Fibroblast of mammary gland (primary cell): ENCODE data around the gene FOXB2.

Experiments used
- DNase-seq: peaks from one replicate; pipeline ENCODE4 v3.0.0-alpha.2; 2010; ENCODE audit warnings: low read depth
- H3K4me3 ChIP-seq: 2 replicates; pipeline ENCODE4 v1.5.1; 2011; ENCODE audit warnings: low read depth, mild to moderate bottlenecking, low read length, moderate library complexity; ENCODE audit not compliant: control insufficient read depth
- TF ChIP-seq, protein P1 (sequence below): conservative IDR thresholded peaks from 2 replicates; pipeline ENCODE4 v1.5.1; 2011; ENCODE audit warnings: low read depth, low read length, inconsistent platforms; ENCODE audit not compliant: control insufficient read depth, insufficient read depth

Gene FOXB2

DNA sequence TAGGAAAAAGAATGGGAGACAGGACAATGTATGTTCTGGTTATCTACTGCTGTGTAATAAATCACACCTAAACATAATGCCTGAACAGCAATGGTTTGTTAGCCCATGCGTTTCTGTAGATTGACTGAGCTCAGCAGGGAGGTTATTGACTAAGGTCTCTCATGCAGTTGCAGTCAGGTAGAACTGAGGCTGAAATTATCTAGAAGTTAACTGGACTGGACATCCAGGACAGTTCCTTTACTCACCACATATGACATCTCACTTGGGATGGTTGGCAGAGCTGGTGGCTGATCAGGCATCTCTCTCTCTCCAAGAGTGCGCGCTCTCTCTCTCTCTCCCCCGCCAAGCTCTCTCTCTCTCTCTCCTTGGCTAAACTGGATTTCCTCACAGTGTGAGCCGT lies 8.9 kb upstream of the FOXB2 start:
- no peak overlapping the region for H3K4me3 ChIP-seq
- no peak for DNase-seq
- TF ChIP-seq, protein P1, sequence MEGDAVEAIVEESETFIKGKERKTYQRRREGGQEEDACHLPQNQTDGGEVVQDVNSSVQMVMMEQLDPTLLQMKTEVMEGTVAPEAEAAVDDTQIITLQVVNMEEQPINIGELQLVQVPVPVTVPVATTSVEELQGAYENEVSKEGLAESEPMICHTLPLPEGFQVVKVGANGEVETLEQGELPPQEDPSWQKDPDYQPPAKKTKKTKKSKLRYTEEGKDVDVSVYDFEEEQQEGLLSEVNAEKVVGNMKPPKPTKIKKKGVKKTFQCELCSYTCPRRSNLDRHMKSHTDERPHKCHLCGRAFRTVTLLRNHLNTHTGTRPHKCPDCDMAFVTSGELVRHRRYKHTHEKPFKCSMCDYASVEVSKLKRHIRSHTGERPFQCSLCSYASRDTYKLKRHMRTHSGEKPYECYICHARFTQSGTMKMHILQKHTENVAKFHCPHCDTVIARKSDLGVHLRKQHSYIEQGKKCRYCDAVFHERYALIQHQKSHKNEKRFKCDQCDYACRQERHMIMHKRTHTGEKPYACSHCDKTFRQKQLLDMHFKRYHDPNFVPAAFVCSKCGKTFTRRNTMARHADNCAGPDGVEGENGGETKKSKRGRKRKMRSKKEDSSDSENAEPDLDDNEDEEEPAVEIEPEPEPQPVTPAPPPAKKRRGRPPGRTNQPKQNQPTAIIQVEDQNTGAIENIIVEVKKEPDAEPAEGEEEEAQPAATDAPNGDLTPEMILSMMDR = no peak

GRCh38 chr9:77011973-77012821 lies 7.3 kb upstream of the FOXB2 start:
- H3K4me3 ChIP-seq = no peak overlapping the region
- peak; percentile 48 for DNase-seq
- TF ChIP-seq, protein P1 = peak; percentile 62

GRCh38 chr9:77013206-77013931 lies 6.1 kb upstream of the FOXB2 start:
- H3K4me3 ChIP-seq = no peak overlapping the region
- TF ChIP-seq, protein P1 = no peak
- no peak for DNase-seq

GRCh38 chr9:77013932-77014596 lies 5.4 kb upstream of the FOXB2 start:
- H3K4me3 ChIP-seq = no peak overlapping the region
- TF ChIP-seq, protein P1 = no peak
- DNase-seq = no peak

GRCh38 chr9:77014597-77015263 lies 4.7 kb upstream of the FOXB2 start:
- DNase-seq = no peak
- TF ChIP-seq, protein P1 = peak; percentile 40
- no peak overlapping the region for H3K4me3 ChIP-seq
